T1000 (cell line): ENCODE measurements around the gene NTM.
"Not testable (repeated sequence)": the region's sequence is repeated elsewhere in the genome, so short reads cannot be mapped to it uniquely, and the experiment has no call there.

Source experiments
- DNase-seq: peaks from one replicate; lab custom pipeline; 2025; ENCODE audit warnings: mixed read lengths; lab: John Stamatoyannopoulos, UW

NTM gene

DNA sequence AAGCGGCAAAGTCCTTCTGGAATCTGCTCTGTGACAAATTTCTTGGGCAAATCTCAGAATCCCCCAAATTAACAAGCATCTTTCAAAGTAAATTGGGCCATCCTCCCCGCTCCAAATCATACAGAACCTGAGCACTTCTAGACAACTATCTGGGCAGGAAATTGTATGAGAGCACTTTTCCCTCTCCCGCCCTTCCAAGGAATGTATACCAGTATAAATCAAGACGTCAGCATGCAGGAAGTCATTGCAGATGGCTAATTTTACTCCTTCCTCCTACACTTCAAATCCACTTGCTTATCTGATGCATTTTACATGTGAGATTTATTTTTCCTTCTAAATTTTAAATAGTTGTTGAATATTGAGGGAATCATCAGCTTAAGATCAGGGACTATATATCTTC, 52.1 kb downstream of the NTM start:
- no peak for DNase-seq

DNA sequence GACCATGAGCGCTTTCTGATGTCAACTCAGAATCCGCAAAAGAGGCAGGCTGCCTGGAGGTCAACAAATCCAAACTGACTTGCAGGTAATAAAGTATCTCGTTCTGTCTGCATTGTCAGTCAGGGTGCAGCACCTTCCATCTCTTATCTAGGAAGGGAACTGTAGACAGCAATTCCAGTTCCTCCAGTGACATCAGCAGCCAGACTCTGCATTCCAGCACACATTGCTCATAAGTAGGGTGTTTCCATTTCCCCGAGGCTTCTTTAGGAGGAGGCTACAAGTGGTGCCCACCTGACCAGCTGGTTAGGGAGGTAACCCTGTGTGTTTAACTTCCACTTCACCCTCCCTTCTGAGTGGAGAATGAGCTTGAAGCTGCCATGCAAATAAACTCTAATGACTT, 53.3 kb downstream of the NTM start:
- DNase-seq: no peak

DNA sequence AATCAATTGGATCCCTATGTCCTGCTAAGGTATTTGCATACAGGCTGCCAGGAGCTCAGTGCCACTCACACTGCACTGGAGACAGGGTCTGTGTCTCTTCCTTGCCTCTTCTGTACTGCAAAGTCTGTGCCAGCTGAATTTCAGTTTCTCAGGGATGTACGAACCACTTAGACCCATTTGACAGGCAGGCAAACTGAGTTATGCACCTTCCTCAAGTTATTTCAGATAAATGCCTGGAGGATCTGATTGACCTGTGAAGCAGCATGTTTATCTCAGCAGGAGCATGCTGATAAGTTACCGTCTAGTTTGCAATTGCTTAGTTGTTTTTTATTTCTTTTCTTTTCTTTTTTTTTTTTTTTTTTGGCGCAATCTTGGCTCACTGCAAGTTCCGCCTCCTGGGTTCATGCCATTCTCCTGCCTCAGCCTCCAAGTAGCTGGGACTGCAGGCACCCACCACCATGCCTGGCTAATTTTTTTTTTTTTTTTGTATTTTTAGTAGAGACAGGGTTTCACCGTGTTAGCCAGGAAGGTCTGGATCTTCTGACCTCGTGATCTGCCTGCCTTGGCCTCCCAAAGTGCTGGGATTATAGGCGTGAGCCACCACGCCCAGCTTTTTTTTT, 54.0 kb downstream of the NTM start:
- DNase-seq: not testable (repeated sequence)

GRCh38 chr11:131425285-131425684, 54.9 kb downstream of the NTM start:
- DNase-seq: no peak

GRCh38 chr11:131428853-131429252, 58.4 kb downstream of the NTM start:
- no peak for DNase-seq

DNA sequence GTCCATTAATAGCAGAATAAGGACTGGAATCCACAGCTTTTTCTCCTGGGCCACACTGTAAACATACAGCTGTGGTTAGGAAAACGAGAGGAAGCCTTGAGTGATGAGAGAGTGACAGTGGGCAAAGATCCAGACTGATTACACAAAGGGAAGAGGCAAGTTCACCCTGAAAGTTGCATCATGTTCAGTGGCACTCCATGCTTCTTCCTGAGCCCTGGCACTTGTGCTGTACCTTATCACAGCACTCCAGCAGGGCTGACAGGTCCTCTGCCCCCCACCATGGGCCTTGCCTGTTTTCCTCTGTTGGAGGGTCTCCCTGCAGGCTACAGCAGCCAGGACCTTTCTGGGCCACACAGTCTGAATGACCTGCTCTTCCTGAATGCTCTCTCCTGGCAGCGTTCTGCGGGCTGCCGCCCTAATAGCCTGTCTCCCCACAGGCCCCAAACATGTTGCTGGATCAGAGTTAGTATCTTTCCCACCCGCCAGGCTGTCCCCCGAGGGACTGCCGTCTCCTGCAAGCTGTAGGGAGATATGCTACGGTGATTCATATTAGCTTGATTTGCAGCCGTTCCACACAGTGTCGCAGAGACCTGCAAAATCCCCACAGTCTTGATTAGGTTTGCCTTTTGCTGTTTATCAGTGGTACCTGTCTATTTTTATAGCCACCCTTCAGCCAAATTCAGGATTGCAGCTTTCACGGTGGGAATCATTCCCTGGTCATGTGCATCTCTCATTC, 60.2 kb downstream of the NTM start:
- no peak for DNase-seq

GRCh38 chr11:131441051-131441810, 70.8 kb downstream of the NTM start:
- DNase-seq: no peak

DNA sequence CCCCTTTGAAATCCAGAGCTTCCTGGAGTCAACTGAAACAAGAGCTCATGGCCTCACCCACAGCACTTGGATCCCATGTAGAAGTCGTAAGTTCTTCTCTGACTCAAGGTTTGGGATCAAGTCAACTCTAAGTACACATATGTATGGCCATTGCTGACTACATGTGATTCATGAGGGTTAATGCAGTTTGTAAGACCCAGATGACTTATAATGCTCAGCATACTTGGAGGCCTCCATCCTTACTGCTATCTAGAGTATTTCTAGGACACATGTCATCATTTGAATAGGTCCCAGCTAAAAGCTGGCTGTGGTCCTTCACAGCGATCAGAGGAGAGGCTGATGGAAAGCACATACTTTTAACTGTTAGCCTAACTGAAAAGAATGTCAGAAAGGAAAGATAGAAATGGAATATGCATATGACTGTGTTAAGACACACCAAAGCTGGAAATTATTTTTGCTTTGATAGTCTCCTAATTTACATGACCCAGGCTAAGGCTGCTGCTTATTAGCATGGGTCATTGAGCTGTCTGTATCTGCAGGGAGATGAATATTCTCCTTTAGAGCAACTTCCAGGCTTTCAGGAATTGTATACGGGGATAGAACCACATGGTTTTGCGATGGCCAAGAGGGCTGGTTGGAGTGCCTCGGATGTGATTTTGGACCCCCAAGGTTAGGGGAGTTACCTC, 76.3 kb downstream of the NTM start:
- DNase-seq: no peak

- no peak for DNase-seq
Measured at GRCh38 chr11:131447277-131447815, 76.9 kb downstream of the NTM start.

DNA sequence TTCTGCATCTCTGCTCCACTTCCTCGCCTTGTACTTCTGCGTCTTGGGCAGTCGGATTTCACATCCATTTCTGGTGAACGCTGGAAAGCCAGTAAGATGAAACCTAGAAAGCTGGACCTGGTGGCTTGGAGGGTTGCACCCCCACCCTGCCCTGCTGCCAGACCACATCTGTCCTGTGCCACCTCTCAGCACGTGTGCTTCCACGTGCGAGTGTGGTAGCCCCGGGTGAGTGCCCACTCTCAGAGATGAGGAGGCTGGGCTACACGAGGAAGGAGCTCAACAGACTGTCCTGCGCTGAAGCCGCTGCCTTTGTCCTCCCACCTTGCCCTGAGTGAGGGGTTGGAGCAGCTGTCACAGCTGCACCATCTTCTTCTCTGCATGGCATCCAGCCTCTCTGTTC, 77.5 kb downstream of the NTM start:
- no peak for DNase-seq

GRCh38 chr11:131449036-131450019, 78.9 kb downstream of the NTM start:
- DNase-seq: no peak

- DNase-seq: no peak
Measured at GRCh38 chr11:131454490-131454889, 84.1 kb downstream of the NTM start.

DNA sequence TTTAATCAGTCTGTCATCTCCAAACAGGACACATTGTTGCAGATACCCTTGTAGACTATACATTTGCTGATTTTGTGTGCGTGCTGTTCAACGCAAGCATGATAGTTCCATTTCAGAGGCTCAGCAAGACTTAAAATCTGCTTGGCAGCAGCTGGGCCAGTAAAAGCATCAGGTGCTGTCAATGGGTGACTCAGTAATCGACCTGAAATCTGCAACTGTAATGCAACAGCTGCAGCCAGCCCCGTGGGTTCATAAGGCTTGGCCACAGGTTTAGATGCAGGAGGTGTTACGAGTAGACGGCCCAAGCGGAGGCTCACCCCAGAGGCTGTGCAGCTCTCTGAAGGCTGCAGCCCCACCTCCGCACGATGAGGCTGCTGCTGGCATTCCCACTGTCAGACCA, 84.6 kb downstream of the NTM start:
- no peak for DNase-seq

DNA sequence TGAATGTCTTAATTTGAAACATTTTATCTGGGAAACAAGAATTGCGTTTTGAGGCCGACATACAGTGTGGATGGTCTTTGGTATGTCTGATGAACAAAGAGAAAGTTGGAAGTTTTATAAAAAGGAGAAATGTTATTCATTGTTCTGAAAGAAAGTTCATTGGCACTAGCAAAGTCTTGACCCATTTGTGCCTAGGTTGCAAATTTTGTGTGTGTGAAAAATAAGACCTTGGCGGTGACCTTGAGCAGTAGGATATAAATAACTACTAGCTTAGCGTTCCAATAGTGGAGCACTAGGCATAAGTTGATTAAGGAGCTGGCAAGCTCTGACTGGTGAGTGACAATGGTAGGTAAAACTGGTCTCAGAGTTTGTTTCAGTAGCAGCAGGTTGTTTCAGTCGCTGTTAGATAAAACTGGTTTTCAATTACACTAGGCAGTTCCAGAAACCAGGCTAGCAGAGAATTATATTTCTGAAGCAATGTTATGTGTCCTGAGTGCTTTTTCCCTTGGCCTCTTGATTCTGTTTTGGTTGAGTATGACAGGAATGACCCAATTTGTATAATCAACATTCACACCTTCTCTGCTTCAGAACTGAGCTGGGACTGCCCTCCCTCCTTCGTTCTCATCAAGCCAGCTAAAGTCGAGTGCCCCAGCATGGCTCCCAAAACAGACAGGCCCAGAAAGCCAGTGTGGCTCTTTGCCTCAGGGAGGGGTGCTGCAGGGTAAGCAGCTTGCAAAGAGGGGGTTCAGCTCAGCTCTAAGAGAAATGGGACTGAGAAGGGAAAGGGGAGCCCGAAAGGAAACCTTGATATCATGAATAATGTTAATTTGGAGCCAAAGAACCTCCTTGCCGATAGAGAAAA, 85.7 kb downstream of the NTM start:
- no peak for DNase-seq

DNA sequence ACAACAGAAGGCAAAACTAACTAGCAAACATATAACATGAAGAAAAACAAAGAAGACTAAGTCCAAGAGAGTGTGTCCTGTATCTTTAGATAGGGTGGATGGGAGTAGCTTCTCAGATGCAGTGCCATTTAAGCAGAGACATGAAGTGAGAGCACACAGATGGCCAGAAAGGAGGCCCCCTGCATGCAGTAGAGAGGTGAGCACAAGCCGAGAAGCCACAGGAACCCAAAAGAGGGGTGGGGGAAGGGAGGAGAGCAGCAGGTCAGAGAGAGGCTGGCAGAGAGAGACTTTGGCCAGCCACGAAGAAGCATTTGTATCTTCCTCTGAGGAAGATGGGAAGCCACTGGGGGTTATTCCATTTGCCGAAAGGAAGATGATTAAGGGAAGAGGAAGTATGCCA, 86.7 kb downstream of the NTM start:
- DNase-seq: no peak

DNA sequence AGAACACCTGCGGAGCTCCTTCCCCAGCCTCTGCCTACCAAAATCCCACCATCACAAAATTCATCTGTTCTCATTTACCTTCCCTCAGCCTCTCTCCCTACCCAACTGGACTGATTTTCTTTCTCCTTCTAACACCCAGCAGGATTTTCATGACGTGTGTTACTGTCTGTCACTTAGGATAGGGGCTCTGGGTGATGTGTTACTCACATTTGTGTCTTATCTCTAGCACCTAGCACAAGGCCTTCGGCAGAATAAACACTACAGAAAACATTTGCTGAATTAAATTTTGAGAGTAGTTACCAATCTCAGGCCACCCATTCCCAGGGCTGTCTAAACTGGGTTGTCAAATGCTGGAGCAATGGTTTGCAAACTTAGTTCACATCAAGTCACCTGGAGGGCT, 88.0 kb downstream of the NTM start:
- DNase-seq: no peak

- DNase-seq: no peak
Measured at GRCh38 chr11:131460931-131461330, 90.5 kb downstream of the NTM start.

GRCh38 chr11:131462622-131463021, 92.2 kb downstream of the NTM start:
- DNase-seq: no peak

GRCh38 chr11:131463162-131463561, 92.7 kb downstream of the NTM start:
- DNase-seq: no peak
